NCI-H226 (cell line): ENCODE data around the gene PPP4R1.
"Not testable (repeated sequence)": the region's sequence is repeated elsewhere in the genome, so short reads cannot be mapped to it uniquely, and the experiment has no call there.

ENCODE experiments used
- DNase-seq: peaks from one replicate; pipeline ENCODE4 v3.0.0-alpha.2; 2015

Gene PPP4R1

DNA sequence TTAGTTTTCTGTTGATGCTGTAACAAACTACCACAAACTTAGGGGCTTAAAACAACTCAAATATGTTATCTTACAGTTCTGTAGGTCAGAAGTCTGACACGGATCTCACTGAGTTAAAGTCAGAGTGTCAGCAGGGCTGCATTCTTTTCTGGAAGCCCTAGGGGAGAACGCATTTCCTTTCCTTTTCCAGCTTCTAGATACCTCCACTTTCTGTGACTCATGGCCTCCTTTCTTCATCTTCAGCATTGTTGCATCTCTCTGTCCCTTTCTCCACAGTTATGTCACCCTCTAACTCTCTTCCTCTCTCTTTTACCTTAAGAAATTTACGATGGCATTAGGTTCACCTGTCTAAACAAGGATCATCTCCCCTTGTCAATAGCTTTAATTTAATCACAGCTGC is 13.3 kb upstream of the PPP4R1 start:
- DNase-seq: peak; percentile 73

DNA sequence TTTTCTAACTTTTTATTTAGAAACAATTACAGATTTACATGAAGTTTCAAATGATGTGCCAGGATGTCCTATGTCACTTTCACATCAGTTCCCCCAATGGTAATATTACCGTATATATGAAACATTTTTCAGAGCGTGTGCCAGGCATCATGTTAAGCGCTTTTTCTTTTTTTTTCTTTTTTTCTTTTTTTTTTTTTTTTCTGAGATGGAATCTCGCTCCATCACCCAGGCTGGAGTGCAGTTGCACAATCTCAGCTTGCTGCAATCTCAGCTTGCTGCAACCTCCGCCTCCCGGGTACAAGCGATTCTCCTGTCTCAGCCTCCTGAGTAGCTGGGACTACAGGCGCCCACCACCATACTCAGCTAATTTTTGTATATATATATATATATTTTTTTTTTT is 5.6 kb upstream of the PPP4R1 start:
- no peak for DNase-seq

DNA sequence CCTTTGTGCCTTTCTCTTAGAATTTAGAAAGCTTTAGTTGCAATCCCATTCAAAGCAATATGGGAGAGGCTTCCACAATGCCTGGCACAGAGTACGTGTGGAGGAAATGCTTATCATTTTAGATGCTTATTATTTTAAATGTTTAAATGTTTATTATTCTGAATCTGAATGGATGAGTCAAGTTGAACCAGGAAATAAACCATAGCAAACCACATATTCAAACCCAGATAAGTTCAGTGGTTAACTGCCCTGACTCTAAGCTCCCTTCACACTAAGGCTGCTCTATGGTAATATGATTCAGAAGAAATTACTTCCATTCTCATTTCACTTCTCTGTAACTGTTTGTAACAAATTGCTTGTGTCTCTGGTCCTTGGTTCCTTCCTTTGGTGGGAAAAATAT is 5.2 kb upstream of the PPP4R1 start:
- peak; percentile 80 for DNase-seq

DNA sequence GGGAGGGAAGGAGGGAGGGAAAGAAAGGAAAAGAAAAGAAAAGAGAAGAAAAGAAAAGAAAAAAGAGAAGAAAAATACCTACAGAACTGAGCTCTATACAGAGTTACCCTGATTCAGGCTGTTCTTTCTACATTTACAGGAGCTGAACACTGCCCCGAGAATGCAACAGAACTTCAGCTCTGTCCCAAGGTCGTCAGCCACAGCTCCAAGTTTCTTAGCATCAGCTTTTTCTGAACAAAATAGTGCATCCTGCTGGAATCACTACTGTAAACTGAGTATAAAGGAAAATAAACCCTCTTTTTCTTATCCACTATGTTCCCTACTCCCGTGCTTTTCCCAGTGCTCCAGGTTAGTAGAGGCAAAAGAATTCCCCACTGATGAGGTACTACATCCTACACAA is 4.7 kb upstream of the PPP4R1 start:
- no peak for DNase-seq

DNA sequence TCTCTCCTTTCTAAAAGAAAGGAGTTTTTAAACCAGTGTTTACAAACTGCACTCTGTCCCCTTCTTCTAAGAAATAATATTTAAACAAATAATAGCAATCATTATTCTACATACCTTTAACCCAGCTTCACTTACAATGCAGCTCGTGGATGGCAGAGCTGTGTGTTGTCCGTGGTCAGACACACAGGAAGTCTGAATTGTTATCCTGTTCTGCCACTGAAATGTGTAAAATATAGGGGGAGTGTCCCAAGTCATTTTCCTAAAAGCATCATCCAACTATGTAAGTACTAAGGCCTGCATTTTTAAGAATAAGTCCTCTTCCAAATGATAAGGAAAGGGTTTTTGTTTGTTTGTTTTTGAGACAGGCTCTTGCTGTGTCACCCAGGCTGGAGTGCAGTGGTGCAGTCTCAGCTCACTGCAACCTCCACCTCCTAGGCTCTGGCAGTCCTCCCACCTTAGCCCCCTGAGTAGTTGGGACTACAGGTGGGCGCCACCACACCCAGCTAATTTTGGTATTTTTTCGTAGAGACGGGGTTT is 2.7 kb upstream of the PPP4R1 start:
- peak; percentile 26 for DNase-seq

DNA sequence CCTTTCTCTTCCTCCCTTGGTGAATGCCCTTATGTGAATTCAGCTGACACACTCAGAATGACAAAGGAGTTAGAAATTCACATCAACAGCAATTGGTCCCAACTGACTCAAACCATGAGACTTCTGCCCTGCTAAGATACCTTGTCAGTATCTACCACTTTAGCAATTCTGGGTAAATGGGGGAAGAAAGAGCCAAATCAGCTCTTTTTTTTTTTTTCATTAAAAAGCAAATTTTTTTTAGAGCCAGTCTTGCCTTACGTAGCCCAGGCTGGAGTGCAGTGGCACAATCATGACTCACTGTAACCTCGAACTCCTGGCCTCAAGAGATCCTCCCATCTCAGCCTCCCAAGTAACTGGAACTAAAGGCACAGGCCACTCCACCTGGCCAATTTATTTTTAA is 1.7 kb upstream of the PPP4R1 start:
- DNase-seq: no peak

DNA sequence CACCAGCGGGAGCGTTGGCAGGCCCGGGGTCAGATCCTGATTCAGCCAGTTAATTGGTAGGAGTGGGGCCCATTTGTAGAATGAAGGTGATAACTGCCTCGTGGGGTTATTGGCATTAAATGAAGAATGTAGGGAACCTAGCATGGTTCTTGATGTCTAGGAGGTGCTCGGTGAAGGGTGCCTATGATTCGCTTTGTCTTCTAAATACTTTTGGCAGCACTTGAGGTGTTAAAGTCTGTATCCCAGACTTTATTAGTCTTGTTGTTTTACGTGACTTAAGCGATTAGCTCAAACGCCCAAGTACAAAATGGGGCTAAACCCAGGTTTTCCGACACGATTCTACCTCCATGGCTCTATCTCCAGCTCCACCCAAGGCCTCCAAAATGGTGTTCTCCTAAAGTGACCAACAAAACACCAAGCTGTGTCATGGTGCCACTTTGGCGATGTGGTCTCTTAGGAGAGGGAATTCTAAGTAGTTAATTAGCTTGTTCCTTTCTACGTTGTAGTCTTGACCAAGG is 980 bp upstream of the PPP4R1 start:
- DNase-seq: no peak

DNA sequence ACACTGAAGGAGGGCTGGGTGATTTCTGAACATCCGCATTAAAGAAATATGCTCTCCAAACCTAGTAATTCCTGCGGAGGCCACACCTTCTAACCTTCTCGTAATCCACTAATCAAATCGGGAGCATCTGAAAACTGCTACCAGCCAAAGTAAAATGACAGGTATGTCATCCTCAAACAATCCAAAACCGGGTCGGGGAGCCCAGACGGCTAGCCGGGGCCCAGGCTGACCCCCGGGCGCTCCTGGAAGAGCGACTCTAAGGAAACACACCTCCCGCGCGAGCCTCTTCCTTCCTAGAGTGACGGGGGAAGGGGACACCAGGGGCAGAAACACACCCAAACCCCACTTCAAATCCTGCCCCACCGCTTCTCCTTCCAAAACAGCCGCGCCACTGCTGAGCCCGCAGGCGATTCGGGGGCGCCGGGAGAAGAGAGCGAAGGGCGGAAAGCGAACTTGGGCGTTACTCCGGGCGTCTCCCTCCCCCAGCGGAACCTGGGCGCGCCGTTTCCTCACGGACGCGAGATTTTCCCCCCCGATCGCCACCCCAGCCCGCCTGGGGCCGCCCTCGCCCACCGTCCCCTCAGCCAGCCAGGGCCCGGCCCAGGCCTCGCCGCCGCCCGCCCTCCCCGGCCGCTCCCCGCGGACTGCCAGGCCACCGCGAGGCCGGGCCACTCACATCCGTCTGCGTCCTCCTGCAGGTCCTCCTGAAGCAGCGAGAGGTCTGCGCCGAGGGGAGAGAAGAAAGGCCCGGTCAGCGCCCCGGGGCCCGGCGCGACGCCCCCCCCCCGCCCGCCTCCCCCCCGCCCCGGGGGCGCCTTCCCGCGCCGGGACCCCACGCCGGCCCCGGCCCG is 584 bp downstream of the PPP4R1 start:
- peak; percentile 64 for DNase-seq

DNA sequence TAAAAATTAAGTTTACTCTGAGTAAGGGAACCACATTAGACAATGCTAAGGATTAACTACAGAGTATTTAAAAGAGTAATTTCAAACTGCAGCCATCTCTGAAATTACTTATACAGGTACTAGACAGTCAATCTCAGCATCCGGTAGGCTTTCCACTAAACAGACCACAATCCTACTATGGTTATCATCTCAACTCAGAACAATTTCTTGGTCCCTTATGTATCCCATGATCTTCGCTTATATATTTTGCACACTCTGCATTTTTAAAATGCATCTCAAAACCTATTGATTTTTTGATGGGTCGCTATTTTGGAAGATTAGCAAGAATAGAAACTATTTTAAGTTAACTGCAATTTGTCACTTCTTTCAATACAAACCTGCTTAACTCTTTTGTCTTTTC is 1.4 kb downstream of the PPP4R1 start:
- DNase-seq: no peak

DNA sequence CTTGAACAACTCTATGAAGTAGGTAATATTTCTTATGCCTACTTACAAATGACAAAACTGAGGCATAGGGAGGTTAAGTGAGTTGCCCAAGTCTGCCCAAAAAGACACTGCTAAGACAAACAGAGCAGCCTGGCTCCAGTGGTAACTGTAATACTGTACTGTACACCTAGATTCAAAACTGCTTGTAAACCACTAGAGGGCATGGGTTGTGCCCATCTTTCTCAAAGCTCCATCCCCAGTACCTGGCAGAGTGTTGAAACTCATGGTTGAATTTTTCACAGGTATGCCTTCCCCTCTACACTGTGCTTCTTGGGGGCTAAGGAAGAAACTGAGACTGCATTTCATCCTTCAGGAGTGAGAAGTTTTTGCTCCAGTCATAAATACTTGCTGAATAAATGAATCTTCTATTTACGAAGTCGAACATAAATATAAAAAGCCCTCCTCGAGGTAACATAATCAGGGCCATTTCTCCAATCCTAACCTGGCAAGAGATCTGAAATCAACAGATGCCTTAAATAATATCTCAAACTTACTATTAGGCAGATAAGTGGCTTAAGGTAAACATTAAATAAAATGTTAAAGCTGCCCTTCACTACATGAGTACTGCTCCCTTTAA is 2.0 kb downstream of the PPP4R1 start:
- DNase-seq: peak; percentile 32

DNA sequence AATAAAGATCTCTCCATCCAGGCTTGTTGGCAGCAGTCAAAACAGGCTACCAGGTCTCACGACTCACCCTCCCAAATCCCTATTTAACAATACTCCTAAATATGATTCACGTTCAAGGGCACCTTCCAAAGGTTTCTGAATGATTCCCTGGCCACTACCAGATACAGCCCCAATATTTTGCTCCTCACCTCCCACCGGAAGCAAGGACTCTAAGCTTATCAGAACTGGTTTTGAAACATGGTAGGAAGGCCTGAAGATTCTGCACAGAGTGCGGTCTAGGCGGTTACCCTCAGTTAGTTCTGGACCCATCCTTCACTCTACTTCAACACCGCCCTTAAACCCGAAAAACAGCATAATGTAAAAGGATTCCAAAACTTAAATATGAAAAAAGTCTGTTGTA is 5.2 kb downstream of the PPP4R1 start:
- DNase-seq: no peak

DNA sequence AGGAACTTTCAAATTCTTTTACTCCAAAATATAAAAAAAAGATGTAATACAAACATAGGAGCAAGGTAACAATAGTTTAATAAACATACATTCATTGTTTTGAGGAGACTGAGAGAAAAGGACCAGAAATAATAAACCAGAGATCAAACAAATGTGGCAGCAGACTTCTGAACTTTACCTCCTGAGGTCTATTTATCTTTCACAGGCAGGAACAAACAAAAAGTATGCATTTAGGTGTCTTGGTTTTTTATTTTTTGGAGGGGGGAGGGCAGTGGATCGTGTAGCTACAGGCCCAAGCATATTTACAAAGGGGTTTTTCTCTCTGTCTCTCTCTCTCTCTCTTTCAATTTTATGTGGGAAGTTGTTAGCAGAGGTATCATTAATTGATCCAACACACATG is 5.6 kb downstream of the PPP4R1 start:
- no peak for DNase-seq

DNA sequence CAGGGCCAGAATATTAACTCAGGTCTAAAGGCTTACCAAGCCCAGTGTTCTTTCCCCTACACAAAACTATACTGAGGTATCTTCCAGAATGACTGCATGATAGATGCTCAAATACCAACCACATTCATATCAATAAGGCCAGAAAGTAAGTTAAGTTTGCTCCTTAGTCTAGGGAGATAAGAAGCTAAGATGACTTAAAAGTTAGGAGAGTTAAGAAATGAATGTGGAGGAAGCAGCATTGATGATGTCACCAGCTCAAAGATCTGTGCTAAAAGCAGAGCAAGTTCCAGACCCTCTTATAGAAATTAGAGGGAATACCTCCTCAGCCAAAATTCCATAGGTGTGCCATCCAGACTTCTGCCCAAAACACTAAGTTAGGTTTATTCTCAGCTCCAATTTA is 6.1 kb downstream of the PPP4R1 start:
- peak; percentile 22 for DNase-seq

DNA sequence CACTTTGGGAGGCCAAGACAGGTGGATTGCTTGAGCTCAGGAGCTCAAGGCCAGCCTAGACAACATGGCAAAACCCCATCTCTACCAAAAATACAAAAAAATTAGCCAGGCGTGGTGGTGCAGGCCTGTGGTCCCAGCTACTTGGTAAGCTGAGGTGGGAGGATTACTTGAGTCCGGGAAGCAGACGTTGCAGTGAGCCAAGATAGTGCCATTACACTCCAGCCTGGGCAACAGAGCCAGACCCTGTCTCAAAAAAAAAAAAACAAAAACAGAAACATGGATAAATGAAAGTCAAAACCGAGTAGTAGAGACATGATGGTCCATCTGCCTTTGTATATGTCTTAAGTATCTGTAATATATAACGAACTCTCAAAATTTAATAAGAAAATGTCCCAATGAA is 7.2 kb downstream of the PPP4R1 start:
- DNase-seq: not testable (repeated sequence)

DNA sequence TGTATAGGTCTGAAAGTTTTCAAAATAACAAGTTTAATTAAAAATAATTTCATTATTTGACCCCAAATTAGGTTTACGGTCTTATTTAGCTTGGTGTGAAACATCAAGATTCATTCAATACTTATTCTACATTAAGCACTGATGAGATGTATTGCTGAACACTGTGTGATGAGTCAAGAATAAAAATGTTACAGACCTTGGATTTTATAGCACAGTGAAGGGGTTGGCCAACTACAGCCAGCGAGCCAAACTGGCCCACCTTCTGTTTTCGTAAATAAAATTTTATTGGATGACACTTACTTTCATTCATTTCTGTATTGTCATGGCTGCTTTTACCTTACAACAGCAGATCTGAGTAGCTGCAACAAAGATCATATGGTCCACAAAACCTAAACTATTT is 8.3 kb downstream of the PPP4R1 start:
- DNase-seq: no peak

DNA sequence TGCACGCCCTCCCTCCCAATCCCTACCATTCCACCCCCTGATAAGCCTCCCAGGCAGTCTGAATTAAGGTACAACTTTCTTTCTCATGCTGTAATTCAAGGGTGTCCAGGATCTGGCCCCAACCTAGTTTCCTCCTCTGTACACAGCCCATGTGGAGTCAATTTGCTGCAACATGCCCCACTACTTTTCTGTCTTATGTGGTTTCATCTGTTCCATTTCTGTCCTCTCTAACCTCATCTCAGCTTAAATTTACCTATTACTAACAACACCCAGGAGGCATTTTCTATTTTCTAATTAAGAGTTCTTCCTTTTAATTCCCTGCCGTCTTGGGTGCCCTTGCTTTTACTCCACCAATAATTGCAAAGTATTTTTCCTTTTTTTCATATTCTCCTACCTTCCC is 10.0 kb downstream of the PPP4R1 start:
- no peak for DNase-seq

DNA sequence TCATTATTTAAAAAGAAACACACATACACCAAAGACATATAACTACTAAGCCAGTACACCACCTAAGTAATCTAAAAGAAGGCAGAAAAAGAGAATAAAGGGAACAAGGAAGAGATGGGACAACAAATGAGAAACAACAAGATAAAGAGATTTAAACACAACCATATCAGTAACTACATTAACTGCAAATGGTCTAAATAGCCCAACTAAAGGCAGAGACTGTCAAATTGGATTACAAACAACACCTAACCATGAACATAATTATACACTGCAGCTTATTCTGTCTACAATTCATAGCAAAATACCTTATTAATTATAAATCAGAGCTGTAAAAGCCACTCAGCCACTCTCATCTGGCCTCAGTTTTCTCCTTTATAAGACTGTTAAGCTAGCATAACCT is 15.0 kb downstream of the PPP4R1 start:
- DNase-seq: no peak

DNA sequence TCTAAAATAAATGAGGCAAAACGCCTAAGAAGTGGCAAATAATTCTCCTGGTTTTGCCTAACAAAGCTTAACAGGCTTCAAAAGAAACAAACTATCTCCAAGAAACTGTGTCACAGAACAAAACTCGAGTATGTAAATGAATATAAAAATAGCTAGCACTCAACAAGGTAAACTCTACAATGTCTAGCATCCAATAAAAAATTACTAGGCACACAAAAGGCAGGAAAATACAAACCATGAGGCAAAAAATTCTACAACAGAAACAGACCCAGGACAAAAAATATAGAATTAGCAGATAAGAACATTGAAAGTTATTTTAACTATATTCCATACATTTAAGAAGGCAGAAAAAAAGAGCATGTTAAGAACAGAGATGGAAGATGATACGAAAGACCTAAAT is 16.8 kb downstream of the PPP4R1 start:
- no peak for DNase-seq

DNA sequence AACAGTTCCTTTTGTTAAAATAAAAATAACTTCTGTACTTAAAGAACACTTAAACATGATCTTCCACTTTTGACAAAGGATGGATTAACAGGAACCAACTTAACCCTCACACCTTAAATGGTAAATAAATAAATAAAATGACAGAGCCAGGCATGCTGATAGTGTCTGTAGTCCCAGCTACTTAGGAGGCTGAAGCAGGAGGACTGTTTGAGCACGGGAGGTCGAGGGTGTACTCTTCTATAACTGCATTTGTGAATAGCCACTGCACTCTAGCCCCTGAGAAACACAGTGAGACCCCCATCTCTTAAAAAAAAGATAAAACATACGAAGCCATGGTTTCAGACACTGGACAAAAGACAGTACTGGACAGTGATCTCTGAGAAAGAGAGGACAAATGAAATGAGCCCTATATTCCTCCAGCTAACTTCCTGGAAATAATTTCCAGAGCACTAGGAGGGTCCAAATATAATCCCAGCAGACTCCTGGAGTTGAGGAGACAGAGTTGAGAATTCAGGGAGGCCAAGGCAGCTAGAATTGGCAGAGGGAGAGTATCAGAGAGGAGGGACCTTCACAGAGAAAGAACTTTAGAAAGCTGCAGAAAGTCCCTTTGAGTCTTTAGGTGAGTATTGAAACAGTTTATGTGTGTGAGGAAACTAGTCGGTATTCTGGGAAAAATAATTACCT is 17.4 kb downstream of the PPP4R1 start:
- DNase-seq: no peak

DNA sequence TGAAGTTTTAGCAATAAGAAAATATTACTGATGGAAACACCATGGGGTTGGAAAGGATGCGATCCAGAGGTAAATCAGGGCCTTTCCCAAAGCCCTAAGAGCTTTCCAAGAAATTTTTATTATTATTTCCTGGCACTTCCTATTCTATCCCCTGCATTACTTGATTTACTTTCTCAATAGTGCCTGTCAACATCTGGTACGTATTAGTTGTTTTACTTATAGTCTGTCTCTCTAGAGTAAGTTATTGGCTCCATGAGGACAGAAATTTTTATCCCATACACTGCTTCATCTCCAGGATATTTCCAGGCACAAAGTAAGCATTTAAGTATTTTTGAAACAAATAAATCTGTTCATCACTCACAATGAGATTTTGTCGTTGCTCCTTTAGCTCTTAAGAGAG is 18.1 kb downstream of the PPP4R1 start:
- DNase-seq: no peak

DNA sequence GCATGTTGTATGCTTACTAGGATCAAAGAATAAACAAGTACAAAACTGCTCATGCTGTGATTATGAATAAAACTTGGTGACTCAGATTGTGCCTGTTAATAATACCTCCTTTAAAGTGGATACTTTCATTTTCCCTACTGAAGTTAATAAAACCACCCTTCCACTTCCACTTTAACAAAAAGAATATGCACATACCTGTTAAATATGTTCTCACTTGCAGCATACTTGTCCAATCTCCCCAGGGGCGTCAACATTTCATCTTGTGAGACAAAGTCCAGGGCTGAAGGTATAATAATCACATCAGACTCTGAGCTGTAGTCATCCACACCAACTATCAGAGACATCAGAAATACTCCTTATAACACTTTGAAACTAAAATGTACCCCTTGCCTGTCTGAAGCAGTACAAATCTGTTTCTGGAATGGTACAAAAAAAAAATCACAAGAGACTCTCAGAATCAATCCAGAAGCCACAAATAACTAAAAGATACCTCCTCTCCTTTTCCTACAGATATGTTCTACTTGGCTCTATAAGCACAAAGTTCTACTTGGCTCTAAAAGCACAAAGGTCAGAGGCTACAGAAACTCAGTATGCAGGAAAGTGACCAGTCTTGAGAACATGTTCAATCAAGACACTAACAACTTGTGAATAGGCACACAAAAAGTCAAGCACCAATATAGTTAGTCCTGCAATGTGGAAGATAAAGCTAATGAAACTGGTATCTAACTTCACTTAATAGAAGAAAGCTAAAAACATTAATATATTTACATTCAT is 19.3 kb downstream of the PPP4R1 start:
- DNase-seq: no peak

DNA sequence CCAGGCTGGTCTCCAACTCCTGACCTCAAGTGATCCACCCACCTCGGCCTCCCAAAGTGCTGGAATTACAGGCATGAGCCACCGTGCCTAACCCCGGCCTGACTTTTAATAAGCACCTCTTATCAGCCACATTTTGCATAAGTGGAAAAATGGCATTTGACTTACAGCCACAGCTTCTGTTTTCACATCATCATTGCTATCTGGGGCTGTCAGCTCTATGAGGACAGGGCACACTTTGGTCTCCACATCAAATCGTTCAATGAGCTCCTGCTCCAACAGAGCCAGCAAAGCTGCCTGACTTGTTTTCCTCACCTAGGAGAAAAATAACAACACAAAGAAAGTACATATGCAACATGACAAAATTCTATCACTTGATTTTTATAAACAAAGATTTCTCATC is 26.4 kb downstream of the PPP4R1 start:
- no peak for DNase-seq

DNA sequence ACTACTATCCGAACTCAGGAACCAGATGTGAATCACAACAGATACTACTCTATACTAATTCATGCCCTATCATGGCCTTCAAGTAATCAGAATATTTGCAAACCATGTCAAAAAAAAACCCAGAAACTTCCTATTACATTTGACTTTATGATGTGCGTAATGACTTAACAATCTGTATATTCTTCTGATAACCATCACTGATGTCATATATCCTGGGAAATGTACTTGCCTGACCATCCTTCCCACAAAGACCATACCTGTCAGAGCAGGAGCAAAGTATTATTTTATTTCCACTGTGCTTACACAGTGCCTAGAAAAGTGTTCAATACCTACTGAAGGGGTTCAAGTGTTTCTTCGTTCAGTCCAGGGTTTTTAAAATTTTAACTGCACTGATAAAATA is 27.5 kb downstream of the PPP4R1 start:
- DNase-seq: no peak
